NCI-H446 (cell line): Measurements from ENCODE around the gene EVA1B.

Experiments used
- DNase-seq, 2 experiments: peaks; one replicate each; lab custom pipeline; 2025; lab: John Stamatoyannopoulos, UW

EVA1B gene

GRCh38 chr1:36346741-36347370 lies 23.4 kb upstream of the EVA1B start:
- DNase-seq, result no peak

GRCh38 chr1:36345353-36345752 lies 21.9 kb upstream of the EVA1B start:
- DNase-seq, result no peak

DNA sequence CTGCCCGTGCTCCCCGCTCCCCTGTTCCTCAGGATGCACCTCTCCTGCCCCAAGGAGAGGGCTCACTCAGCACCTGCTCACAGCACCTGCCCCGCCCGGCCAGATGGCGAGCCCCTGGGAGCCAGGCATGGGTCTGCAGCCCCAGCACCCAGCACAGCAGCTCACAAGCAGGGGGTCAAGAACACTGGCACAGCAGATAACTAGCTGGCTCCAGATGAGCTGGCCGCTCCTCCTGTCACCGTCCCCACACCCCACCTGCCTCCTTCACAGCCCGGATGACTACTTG lies 20.9 kb upstream of the EVA1B start:
- no peak for DNase-seq

DNA sequence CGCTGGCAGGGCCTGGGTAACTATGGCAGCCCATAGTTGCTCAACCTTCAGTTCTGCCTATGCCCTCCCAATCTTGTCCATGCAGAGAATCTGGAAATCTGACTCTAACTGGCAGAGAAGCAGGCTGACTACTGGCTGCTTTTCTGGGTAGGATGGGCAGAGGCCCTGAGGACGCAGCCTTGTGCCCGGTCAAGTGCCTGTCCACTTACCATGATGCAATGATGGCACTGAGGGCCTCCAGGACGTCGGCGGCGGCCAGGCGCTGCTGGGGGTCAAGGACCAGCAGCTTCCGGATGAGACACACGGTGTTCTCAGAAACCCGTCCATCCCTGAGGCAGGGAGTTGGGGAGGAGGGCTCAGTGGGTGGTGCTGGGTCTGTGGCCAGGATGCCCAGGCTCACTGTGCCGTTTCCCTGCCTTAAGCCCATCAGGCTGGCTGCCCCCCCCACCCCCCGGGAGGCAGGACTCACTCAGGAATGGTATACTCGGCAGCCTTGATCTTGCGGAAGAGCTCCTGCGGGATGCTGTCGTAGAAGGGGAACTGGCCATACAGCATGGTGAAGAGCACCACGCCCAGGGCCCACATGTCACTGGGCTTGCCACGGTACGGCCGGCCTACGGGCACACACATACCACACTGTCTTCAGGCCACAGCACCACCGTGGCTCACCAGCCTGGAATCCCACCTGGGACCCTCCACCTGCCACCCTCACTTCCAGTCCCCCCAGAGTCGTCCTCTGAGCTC lies 20.4 kb upstream of the EVA1B start:
- DNase-seq, result no peak

- no peak for DNase-seq
These were observed 19.2 kb upstream of the EVA1B start for GRCh38 chr1:36342426-36343185.

DNA sequence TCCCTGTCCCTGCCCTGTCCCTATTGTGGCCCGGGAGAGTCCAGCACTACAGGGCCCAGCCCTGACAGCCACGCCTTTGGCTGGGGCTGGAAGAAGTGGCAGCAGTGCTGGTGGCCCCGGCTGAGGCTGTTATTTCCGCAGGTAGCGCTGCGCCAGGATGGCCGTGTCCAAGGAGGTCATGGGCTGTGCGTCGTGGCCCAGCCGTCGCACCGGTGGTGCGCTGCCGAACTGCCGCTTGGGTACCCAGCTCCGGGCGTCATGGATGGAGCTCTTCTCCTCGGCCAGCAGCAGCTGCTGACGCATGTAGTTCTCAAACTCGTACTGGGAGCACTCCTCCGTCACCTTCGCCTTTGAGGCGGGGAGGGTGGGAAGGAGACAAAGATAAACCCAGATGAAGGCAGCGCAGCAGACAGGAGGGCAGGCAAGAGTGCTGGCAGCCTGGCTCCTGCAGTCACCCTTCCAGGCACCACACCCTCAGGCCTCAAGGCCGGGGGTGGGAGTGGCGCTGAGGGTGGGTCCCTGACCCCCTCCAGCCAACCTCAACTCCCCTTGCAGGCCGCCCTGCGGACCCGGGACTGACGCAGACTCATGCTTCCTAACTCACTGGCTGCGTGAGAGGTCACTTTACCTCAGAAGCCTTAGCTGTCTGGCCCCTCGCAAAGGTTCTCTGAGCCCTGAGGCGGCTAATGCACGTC lies 18.3 kb upstream of the EVA1B start:
- DNase-seq, result no peak

DNA sequence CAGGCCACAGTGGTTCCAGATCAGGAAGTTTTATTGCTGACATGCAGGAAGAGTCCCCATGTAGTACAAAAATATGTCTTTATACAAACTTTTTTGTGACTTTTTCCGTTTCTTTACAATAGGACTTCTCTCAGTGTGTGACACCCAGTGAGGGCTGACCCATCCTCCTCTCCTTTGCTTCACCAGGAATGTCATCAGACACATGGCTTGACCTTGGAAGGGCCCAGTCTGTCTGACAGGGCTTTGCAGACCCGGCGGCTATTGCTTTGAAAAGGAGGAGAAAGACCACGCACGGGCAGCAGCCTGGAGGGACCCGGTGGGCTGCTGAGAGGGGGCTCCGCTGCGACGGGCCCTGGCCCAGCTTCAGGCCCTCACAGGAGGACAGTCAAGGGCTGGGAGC lies 16.2 kb upstream of the EVA1B start:
- DNase-seq, result no peak

DNA sequence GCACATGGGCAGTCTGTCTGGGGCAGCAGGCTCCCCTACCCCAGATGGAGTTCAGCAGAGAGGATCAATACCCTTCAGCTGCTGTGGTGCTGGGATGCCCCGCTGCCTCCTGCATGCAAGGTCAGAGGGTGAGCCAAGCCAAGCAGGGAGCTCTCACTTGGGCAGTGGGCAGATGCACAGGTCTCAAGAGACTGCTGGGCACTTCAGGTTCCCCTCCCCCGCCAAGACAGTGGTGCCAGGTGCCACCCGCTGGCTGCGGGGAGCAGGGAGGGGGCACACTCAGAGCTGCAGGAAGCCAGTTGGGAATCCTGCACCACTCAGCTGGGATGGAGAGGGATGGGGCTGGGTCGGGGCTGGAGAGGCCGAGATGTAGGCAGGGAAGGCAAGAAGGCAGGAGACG lies 15.8 kb upstream of the EVA1B start:
- no peak for DNase-seq

DNA sequence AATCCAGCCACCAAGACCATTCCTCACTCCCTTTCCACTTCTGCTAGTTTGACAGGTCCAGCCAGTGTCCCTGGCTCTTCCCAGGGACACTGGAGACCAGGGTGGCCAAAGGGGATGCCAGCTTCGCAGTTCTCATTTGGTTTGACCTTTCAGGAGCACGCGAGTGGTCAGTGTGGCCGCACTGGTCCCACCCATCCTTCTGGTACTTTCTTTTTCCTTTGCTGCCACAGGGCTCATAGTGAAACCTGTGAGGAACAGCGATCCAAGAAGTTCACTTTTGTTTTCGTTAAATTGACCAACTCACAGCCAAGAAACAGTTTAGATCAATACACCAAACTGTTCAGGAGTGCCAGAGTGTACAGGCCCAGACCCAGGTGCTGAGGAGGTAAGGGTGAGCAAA lies 14.4 kb upstream of the EVA1B start:
- DNase-seq, result no peak

DNA sequence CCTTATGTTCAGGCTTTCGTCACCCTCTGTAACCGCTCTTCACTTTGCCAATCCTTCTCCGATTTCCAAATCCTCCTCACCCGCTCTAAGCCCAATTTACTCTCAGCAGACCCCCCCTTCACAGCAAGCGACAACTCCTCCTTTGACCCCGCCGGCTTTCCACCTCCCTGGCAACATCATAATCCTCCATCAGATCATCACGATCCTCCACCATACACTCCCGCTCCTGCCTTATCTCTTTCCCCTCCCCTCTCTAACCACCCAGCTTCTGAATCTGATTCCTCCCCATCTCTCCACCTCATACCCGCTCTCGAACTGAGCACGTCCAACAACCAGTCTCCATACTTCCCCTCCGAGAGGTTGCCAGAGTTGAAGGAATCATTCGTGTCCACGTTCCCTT lies 7.5 kb upstream of the EVA1B start:
- no peak for DNase-seq

DNA sequence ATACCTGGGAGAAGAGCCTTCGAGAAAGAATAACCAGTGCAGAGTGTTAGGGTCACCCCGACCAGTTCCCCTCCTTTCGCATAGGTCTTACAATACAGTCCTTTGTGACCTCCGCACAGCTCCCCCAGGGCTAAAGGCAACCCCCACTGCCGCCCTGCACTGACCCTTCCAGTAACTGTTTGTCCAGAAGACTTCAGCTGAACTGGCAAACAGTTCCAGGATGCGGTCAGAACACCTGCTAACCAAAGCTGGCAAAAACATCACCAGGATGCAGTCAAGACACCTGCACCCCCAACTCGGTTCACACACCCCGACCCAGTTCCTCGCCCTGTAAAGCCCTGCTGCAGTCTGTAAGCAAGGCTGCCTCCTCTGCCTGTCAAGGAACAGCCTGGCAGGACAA lies 6.4 kb upstream of the EVA1B start:
- DNase-seq, result no peak

- no peak for DNase-seq
These were observed 5.3 kb upstream of the EVA1B start for GRCh38 chr1:36328713-36329112.

DNA sequence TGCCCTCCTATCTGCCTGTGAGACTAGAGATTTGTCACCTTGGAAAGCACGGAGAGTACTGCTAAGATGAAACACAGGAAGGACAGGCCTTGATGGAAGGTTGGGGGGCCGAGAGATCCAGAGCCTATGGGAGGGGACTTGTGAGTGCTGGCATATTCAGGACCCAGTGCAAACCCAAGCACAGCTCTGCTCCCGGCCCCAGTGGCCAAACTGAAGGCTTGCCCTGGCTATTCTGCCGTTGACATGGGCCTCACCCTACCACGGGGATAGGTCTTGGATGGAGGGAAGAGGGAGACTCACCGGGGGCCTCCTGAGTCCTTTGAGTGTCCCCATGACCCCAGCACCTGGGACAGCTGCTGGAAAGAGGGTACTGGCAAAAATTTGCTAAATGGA lies 4.6 kb upstream of the EVA1B start:
- DNase-seq, result no peak

DNA sequence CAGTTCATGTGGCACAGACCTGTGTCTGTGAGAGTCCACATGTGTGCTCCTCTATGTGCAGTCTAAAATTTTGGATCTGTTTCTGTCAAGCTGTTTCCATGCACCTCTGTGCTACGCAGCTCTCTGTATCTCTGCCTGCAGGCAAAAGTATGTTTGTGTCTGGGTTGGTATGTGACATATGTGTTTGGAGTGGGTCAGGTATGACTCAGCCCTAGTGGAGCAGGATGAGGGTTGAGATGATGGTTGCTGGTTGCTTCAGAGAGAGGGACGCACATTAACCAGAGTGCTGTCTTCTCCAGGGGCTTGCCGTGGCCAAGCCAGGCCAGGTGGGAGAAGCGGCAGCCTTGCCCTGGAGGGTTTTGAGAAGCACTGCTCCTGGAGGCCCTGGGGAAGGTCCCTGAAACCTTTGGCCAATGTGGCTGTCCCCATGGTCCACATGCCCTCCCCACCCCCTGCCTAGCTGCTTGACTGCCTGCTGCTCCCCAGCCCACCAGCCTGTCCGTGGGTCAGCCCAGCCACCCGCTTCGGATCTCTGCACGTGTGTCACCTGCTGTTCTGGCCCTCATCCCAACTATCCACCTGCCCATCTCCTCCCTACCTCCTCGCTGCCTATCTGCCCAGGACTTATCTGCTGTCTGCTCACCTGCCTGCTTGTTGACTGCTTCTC lies 4.1 kb upstream of the EVA1B start:
- no peak for DNase-seq

DNA sequence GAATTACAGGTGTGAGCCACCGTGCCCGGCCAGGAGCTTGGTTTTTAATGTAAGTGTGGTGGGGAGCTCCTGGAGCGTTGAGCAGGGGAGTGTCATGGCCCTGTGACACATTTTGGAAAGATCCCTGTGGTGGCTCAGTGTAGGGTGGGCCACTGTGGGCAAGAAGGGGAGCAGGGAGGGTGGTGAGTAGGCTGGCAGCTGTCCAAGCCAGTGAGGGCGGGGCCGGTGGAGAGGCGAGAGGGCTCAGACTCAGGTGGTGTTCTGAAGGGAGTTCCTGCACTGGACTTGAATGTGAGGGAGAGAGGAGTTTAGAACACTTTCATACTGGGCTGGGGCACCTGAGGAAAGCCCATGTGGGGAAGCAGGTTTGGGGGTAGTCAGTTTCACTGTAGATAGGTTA lies 3.1 kb upstream of the EVA1B start:
- no peak for DNase-seq

- no peak for DNase-seq
These were observed 883 bp upstream of the EVA1B start for GRCh38 chr1:36324353-36324703.

DNA sequence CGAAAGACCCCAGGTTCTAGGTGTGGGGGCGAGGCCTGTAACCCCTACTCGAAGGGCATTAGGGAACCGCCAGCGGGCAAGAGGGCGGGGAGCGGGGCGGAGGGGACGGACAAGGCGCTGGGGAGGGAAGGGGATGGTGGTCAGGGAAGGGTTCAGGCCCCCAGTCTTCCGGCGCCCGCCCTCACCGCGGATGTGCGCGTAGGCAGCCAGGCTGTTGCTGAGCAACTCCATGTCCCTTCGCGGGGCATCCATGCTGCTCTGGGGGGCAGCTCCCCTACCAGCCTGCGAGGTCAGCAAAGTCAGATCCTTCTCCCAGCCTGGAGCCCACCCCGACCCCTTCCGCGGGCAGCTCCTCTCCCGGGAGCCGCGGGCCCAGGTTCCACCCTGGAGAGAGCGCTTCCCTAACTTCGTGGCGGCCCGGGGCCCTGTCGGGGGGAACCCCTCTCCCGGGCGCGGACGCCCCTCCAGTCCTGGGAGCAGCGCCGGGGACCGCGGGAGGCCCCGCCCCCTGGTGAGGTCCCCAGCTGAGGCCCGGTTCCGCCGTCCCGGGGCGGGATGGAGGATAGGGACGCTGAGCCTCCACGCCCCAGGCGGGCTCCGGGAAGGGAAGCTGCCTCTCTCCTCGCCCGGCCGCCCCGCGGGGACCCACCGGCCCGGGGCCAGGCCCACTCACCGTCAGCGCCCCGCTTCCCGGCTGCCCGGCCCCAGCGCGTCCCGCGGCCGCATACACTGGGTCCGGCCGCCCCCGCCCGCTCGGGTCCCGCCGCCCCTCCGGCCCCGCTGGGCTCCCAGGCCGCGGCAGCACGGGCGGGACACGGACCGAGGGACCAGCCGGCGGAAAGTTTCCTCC lies 434 bp downstream of the EVA1B start:
- no peak for DNase-seq

DNA sequence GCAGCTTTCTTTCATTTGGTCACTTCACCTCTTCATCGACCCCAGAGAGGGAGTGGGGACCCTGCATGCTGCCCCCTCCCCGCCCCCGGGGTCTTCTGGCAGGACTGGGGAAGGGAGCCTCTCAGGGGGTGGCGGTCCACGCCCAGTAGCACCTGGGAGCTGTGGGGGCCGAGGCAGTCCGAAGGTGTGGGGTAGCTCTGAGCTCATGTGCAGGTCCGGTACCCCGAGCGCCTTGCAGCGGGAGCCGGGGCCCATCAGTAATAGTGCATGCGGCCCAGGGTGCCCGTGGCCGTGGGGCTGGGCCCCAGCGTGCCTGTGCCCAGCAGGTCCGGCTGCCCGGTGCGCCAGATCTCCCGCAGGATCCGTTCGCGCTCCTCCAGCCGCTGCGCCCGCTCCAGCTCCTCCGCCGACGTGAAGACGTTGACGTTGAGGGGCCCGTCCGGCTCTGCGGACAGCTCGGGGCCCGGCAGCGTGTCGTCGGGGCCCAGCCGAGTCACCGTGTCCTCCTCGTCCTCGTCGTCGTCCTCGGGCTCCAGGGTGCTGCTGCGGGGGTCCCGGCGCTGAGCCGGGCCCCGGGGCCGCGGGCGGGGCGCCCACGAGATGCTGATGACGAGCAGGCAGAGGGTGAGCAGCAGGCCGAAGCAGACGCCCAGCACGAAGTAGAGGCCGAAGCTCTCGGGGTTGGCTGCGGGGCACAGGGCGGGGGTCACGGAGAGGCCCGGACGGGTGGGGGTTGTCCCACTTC lies 1.2 kb downstream of the EVA1B start:
- no peak for DNase-seq

GRCh38 chr1:36321119-36321951 lies 2.1 kb downstream of the EVA1B start:
- DNase-seq, result no peak

DNA sequence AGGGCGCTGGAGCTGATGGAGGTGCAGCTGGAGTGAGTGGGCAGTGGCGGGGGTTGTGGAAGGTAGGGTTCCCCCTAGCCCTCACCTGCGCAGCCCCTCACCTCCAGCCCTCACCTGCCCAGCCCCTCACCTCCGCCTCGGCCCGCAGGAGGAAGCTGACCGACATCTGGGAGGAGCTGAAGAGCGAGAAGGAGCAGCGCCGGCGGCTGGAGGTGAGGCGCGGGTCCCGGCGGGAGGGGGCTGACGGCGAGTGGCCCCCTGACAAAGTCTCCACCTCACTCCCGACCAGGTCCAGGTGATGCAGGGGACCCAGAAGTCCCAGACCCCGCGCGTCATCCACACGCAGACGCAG lies 2.7 kb downstream of the EVA1B start:
- no peak for DNase-seq
